Activated effector memory CD4-positive, alpha-beta T cell treated with Interleukin-2 at 50 U/mL for 16 hours (primary cell): ENCODE results near the gene ADD2.
"Not testable (repeated sequence)": the region's sequence is repeated elsewhere in the genome, so short reads cannot be mapped to it uniquely, and the experiment has no call there.

Experiments
- DNase-seq: peaks from one replicate; pipeline ENCODE4 v3.0.0-alpha.2; 2020

The ADD2 gene

DNA sequence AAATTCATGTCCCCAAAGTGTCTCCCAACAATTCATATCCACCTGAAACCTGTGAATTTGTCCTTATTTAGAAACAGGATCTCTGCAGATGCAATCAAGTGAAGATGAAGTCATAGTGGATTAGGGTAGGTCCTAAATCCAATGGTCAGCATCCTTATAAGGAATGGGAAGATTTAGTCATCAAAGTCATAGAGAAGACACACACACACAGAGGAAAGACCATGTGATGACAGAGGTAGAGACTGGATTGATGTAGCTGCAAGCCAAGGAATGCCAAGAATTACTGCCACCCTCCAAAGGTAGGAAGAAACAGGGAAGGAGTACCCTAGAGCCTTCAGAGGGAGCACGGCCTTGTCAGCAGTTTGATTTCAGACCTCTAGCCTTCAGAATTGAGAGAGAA lies 17.7 kb downstream of the ADD2 start:
- DNase-seq = no peak

DNA sequence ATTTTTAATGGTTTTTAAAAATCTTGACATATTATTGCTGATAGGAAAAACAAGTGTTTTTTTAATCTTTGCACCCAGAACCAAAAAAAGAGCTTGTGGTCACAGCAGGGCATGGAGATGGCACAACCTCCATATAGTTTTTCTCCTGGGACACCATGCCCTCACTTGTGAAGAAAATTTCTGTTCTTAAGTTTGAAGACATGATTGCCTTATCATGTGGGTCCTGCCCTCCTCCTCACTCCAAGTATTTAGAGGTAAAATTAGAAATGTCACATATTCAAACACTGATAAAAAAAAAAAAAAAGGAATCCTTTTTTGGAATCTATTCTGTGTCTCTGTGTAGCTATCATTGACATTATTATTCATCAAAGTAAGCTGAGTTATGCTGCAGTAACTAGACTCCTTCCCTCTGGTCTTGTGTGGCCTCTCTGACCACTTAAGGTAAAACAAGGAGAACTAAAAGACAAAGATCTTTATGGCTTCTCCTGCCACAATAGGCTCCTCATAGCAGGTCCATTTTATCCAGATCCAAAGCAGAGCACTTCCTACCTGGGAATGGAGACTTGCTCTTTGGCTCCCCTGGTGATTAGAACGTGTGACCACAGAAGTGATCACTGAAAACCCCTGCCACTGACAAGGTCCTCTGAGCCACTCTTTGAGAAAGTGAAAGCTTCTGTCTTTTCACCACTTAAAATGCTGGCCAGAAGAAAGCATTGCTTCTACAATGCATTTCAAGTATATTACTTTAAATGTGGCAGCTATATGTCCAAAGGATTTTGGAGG lies 19.8 kb downstream of the ADD2 start:
- no peak for DNase-seq

DNA sequence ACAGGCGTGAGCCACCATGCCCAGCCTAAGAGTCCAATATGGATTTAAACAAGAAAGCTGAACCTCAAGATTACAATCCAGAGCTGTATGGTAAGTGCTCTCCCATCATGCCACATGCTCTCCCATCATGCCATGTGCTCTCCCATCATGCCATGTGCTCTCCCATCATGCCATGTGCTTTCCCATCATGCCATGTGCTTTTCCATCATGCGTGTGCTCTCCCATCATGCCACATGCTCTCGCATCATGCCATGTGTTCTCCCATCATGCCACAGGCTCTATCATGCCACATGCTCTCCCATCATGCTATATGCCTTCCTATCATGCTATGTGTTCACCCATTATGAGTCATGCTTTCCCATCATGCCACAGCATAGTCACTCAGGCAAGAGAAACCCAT lies 20.7 kb downstream of the ADD2 start:
- DNase-seq = no peak

DNA sequence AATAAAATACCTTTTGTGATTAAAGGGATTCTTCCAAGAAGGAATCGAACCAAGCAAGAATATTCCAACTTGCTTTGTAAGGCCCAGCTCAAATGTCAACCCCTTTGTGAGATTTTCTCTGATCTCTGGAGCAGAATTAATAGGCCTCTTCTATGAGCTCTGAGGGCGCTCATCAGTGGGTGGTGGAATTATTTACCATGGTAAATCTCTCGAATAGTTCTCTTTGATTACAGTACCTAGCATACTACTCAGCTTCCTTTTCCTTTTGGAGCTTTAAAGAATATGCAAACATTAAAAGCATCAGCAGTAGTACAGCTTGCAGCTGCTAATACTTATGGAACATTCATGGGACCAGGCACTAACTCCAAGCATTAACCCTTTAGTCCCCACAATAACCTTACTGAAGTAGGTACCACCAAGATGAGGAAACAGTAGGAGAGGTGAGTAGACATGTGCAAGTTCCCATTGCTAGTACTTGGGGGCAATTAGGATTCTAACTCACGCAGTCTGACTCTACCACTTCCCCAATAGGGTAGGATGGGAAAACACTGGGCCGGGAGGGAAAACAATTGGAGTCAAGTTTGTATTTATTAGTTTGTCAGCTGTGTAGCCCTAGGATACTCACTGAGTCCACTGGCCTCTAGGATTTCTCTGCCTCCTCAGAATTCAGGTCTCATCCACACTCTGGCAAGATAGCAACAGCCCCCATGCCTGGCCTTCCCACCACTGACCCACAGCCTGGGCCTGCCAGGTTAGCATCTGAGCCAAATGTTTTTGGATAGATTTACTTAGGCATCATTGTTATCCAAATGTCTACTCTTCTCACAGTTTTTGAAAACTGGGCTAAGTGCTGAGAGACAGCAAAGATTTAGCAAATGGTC lies 21.7 kb downstream of the ADD2 start:
- no peak for DNase-seq

DNA sequence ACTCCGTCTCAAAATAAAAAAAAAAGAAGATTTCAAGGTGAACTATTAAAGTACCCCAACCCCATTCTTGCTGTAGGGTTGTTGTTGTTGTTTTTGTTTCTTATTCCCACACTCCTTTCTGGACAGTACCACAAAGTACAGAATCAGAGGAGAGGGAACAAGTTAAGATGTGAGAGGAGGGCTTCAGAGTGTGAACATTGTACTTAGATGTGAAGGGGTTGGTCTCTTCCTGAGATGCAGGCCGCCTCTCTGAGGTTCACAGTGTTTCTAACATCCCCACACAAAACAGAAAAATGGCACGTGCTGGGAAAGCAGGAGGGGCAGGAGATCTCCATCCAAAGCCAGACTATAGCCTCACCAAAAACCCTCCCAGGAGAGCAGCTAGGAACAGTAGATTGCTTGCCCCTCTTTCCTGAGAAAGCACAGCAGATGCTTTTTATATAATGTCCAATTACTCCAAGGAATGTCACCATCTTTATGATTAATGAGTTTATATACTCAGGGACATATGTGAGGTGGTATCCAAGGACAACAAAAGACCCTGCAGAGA lies 22.6 kb downstream of the ADD2 start:
- no peak for DNase-seq

DNA sequence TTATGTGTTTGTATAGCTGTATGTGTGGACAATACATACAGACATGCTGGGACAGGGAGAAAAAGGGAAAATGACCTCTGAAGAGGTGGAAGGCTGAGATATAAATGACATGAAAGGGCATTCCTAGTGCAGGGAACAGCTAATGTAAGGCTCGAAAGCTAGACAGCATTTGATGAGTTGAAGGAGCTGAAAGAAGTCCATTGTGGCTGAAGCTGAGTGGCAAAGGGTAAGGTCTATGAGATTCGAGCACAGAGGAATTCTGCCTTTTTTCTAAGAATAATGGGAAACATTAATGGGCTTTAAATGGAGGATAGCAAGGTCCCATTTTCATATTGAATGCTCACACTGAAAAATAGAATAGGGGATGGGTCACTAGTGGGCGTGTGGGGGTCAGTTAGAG lies 23.6 kb downstream of the ADD2 start:
- DNase-seq = no peak

DNA sequence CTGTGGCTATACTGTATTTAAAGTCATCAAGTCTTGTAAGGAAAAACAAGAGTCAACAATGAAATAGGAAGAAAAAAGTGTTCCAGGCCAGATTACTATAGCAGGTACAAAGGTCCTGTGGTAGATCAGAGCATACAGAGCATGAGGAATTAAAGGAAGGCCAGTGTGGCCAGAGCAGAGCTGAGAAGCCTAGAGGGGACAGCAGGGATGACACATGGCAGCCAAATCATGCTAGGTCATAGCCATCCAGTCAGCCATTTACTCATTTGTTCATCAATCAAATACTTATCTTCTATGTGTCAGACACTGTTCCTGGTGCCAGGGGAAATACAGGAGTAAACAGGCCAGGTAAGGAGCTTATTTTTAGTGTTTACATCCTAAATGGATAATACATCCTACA lies 24.3 kb downstream of the ADD2 start:
- no peak for DNase-seq

DNA sequence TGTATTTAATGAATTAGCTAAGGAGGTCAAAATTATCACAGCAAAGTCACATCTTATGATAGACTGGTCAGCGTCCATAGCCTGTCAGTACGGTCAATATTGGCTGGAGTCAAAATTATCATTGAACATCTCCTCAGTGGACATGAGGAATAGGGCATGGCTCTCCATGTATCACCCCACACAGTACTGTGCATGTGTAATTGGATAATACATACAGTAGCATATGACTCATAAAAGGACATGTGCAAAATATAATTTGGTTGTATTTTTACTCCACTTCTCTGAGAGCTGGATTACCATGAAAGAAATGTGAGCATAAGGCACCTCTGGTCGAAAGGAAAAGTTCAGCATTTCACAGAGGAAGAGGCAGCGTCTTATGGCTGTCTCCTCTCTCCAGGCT lies 24.9 kb downstream of the ADD2 start:
- DNase-seq = no peak

DNA sequence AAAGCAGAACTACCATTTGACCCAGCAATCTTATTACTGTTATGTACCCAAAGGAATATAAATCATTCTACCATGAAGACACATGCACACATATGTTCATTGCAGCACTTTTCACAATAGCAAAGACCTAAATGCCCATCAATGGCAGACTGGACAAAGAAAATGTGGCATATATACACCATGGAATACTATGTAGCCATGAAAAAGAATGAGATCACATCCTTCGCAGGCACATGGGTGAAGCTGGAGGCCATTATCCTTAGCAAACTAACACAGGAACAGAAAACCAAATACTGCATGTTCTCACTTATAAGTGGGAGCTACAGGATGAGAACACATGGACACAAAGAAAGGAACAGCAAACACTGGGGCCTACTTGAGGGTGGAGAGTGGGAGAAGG lies 28.5 kb downstream of the ADD2 start:
- DNase-seq = not testable (repeated sequence)

DNA sequence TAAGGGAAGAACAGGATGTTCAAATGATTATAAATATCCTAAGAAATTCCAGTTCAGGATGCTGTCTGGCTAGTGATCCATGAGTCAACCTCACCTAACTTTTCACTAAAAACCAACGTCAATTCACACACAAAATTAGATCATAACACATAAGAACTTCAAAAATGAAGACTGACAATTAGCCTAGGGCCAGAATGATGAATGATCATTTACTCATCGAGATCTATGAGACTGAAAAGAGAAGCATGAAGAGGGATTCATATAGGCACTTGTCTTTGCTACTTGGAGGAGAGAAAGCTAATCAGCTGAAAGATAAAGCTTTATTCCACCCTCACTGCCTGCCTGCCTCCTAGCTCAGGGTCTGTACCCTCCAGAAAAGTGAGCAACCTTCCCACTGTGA lies 29.8 kb downstream of the ADD2 start:
- DNase-seq = no peak

DNA sequence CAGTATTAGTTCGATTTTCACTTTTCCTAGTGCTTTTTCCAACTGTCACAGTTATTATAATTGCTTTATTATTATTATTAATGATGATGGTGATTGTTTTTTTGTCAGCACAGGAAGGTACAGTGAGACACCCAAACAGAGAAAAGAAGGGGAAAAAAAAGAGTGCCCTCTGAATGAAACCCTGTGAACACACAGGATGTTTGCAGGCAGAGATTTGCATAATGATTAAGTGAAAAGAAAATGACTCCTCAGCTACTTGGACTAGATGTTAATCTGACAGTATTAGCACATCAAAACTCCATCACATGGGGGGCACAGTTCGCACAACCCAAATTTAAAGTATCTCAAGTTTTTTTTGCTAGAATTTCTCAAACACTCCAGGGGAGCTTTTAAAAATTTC lies 32.9 kb downstream of the ADD2 start:
- DNase-seq = no peak

DNA sequence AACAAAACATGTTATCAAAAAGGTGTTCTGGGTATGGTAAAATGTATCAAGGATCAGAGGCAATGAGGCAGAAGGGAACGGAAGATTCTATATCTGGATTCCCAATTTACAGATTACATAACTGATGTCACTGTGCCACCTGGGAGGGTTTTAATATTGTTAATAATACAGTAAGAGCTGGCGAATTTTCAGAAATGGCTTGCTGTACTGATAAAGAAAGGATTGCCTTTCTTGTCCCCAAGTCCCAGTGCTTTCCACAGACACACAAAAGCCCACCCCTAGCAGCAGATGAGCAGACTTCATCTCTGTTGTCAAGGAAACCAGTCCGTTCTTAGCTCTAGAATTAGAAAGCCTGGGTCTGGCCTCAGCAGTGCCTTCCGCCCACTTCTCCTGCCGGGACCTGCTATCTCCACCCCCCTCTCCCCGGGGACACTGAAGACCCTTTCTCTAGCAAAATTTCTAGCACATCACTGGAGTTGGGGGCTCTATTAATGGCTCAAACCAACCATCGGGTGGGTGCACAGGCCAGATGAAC lies 34.3 kb downstream of the ADD2 start:
- DNase-seq = no peak

DNA sequence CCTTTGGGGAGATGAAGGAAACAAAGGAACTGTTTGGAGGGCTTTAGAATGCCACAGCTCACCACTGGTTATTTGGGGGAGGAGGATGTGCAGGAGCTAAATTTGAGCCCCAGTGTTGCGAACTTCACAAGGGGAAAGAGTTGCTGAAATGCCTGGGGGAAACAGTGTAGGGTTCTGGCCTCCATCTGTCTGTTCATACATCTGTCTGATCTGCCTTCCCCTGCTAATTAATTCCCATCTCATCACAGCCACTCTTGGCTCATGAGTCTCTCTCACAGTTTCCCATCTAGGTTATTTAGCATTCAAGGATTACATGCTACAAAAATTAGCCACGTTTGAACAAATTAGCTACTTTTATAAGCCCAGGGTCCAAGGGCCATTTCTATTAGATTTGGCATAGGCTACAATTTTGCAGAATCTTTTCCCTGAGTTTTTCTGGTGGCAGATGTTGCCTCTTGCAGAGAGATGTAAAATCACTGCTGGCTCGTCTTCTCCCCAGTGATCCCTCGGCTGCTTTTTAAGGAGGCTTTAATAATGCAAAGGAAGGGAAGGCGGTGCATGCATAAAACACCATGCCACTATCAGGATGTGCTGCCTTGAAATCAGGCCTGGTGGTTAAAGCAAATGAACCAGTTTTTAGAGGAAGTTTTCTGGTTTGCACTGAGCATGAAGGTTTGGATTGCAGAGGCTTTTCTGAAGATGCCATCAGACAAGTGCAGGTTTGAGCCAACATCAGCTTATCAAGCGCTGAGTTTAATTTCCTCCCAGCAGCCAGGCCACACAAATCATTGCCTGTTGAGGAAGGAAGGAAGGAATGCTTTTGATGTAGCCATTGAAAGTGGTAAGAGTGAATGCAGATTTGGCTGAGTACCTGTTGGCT lies 35.0 kb downstream of the ADD2 start:
- DNase-seq = no peak

DNA sequence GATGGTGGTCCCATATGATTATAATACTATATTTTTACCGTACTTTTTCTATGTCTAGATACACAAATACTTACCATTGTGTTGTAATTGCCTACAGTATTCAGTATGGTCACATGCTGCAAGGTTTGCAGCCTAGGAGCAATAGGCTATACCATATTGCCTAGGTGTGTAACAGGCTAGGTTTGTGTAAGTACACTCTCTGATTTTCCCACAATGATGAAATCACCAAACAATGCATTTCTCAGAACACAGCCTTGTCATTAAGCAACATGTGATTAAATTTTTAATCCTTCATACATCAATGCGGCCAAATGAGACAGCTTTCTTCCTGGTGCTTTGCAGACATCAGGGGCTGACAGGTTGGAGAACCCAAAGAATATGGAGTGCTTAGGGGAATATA lies 37.3 kb downstream of the ADD2 start:
- no peak for DNase-seq

DNA sequence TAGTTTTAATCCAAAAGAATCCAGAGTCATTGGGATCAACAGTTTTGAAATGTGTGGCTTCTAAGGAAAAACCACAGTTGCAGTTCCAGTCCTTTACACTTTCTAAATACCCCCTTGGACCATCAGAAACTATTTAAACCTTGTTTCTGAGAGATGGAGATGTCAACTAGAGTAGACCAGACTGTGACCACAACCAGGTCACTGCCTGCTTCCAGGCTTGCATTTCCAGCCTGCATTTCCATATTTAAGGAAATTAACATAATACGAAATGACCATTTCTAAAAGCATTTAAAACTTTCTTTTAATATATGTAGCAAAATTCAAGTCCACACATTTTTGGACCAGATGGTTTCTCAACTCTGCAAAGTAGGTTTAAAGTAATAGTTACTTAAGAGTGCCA lies 38.4 kb downstream of the ADD2 start:
- DNase-seq = no peak

DNA sequence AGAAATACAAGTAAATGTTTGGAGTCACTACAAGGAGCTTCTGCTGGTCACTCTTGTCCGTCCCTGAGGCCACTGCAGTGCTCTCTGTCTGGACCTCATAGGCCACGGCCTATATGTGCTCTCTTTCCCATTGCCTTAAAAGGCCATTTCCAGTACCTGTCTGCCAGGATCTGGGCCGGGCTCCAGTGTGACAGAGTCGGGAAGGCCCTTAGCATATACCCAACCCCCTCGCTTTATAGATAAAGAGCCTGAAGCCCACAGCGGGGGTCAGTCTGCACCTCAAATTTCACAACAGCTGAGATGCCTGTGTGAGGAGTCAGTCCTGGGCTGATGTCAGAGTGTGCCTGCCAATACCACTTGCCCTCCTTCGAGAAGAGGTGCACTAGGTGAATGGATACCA lies 39.9 kb downstream of the ADD2 start:
- no peak for DNase-seq

DNA sequence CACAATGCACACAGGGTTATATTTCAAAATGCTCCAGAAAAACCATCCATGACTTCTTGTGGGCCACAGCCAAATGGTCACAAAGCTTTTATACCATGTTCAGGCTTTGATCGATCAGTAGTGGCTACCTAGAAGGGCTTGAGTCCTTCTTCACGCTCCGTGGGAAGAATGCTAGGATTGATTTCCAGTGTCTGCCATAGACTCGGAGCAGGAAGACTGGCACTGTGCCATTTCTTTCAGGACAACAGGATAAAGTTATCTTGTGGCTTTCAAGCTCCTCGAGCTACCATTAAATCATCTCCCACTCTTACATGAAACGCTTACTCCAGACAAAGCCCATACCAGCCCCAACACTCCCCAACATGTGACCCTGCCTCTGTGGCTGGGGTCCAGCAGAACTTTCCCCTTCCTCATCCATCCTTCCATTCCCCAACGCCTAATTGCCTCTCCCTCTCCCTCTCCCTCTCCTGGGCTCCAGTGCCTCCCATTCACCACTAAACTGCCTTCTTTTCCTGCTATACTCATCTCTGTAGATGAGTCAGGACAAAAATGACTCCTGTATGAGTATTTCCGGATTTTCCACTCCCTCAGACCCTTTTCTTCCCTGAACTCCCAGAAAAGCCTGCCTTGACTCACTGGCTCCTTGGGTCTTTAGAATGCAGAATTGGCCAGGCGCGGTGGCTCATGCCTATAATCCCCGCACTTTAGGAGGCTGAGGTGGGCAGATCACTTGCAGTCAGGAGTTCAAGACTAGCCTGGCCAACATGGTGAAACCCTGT lies 40.9 kb downstream of the ADD2 start:
- DNase-seq = no peak

DNA sequence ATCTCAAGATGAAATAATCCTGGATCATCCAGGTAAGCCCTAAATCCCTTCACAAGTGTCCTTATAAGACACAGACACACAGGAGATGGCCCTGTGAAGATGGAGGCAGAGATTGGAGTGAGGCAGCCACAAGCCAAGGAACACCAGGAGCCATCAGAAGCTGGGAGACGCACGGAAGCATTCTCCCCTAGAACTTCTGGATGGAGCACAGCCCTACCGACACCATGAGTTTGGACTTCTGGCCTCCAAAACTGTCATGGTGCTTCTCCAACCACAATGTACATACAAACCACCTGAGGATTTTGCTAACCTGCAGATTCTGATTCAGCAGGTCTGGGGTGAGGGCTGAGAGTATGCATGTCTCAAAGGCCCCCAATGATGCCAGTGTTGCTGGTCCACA lies 42.5 kb downstream of the ADD2 start:
- no peak for DNase-seq

DNA sequence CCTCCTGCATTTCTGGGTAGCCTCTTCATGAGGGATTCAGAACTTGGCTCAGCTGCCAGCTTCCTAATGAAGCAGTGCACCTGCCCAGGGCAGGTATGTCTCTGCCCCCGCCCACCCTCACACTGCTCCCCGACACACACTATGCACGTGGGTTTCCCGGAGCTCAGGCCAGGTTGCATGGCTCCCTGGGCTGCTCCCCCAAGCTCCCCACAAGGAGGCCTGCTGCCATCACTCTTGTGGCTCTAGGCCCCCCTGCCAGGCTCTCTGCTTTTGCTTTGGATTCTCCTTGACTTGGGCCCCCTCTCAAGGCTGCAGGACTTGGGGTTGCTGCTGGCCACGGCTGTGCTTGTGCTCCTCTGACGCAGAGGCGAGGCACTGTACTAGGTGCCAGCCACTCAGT lies 43.6 kb downstream of the ADD2 start:
- DNase-seq = no peak

DNA sequence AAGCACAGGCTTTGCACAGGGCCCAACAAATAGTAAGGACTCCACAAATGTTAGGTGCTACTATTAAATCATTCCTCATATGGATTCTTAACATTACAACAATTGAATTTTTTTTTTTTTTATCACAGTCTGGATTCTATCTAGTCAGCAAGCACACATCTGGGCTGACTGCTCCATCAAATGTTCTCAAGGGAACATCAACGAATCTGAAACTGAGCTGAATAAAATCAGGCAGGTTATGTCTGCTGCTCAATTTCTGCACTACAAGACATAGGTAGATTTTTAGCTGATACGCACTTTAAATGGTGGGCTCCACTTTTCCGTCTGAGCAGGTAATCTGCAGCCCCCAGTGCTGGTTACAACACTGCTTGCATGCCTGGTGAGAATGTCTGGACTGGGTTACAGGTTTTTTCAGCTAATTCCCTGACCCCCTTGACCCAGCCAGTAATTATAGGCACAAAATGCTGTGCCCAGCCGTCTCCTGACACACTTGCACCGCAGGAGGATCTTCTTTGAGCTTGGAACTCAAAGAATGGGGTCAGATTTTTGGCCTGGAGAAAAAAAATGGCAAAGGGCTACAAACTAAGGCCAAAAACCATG lies 44.6 kb downstream of the ADD2 start:
- DNase-seq = no peak

DNA sequence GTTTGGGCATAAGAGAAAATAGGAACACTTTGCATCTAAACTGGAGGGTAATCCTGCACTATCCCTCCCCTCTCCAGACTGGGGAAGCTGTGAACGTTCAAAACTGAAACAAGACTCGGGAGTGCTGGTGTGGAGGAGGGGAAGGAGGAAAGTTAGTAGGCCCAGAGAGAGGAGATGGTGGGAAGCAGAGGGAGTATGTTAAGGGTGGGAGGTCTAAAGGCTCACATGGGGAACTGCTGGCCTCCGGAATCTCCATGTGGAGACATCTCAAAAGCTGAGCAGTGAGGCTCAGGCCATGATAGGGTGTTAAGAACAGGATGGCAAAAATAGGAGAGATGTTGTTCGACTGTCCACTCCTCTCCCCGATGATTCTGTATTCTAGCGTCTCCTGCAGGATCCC lies 47.9 kb downstream of the ADD2 start:
- no peak for DNase-seq

DNA sequence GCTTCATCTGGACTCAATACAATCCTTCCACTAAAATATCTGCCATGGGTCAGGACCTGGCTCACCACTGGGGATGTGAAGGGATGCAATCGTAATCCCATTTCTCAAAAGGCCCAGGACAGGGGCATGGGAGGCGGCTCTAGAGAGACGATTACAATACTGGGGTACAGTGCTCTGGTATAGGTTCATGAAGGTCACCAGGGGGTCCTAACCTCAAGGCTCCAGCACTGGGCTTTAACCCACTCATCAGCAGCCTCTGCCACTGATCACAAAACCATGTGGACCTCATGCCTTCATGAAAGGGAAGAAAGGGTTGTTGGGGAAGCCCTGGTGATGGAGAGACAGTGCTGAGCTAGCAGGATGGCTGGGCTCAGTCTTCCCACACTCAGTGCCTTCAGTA lies 48.8 kb downstream of the ADD2 start:
- DNase-seq = no peak
